Lower lobe of right lung (tissue), 2 donors: ENCODE measurements around the gene NAA38. TPM values are rescaled to one million over a fixed set of nuclear protein-coding genes. Genes with fewer than 3 reads are reported as not detected.
A peak's percentile ranks its signal among the peaks of the same experiment; 100 is the strongest.

Experiments used
- ATAC-seq, 2 donors: fragments of 200-7000 bp; cut with Tn5 transposase; one replicate each; pipeline ENCODE4 v1.9.1; 2020 to 2022; ENCODE audit warnings: mild to moderate bottlenecking in 2 of 2, moderate library complexity in 2 of 2
- DNase-seq: peaks from one replicate; pipeline ENCODE4 v3.0.0-alpha.2; 2020
- H3K27ac ChIP-seq: fragments of 200-600 bp; one replicate; pipeline ENCODE4 v1.8.0; 2022
- H3K27me3 ChIP-seq: fragments of 200-600 bp; one replicate; pipeline ENCODE4 v1.8.0; 2022; ENCODE audit warnings: low read depth
- H3K36me3 ChIP-seq: fragments of 200-600 bp; one replicate; pipeline ENCODE4 v1.8.0; 2022; ENCODE audit warnings: mild to moderate bottlenecking
- H3K4me1 ChIP-seq: fragments of 200-600 bp; one replicate; pipeline ENCODE4 v1.8.0; 2022
- H3K4me3 ChIP-seq: fragments of 200-600 bp; one replicate; pipeline ENCODE4 v1.8.0; 2022; ENCODE audit warnings: mild to moderate bottlenecking
- H3K9me3 ChIP-seq: fragments of 200-600 bp; one replicate; pipeline ENCODE4 v1.8.0; 2022
- intact Hi-C: fragments of 100-400 bp; cut with DNase I; formaldehyde crosslinking; loops from one replicate; pipeline ENCODE4 v1.11.0; 2022
- long read RNA-seq: library from polyadenylated mRNA; unstranded; transcript quantifications from one replicate; pipeline ENCODE4 v2.0.0, GENCODE V29; 2021
- total RNA-seq: library from RNA; stranded (reverse); fragmentation: NEBNext Ultra II Directional; extraction: Animal tissue kit (Norgen Biotek cat#: 25700); gene quantifications from one replicate; pipeline ENCODE4 v1.2.1, GENCODE V29; 2021
- TF ChIP-seq, protein P1 (sequence below): fragments of 200-600 bp; IDR thresholded peaks from one replicate; pipeline ENCODE4 v1.8.0; 2022; ENCODE audit warnings: antibody characterized with exemption, mild to moderate bottlenecking
- donor health status: DM: no; HTN: yes; CAD: no; lungs with severe emphysema.

NAA38 gene, protein sequence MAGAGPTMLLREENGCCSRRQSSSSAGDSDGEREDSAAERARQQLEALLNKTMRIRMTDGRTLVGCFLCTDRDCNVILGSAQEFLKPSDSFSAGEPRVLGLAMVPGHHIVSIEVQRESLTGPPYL
- total RNA-seq = 61.5 TPM
- long read RNA-seq, transcript NAA38-201 (2 exons, 999 nt) = major isoform, 17 of 42 reads
- long read RNA-seq, transcript NAA38-205 (3 exons, 852 nt) = minor isoform, 9 of 42 reads
- long read RNA-seq, transcript NAA38-206 (2 exons, 424 nt) = minor isoform, 6 of 42 reads
- long read RNA-seq, partial matches to known transcripts = 0 of 42 reads
- long read RNA-seq, other reads (novel, unspliced or antisense) = 8 of 42 reads

DNA sequence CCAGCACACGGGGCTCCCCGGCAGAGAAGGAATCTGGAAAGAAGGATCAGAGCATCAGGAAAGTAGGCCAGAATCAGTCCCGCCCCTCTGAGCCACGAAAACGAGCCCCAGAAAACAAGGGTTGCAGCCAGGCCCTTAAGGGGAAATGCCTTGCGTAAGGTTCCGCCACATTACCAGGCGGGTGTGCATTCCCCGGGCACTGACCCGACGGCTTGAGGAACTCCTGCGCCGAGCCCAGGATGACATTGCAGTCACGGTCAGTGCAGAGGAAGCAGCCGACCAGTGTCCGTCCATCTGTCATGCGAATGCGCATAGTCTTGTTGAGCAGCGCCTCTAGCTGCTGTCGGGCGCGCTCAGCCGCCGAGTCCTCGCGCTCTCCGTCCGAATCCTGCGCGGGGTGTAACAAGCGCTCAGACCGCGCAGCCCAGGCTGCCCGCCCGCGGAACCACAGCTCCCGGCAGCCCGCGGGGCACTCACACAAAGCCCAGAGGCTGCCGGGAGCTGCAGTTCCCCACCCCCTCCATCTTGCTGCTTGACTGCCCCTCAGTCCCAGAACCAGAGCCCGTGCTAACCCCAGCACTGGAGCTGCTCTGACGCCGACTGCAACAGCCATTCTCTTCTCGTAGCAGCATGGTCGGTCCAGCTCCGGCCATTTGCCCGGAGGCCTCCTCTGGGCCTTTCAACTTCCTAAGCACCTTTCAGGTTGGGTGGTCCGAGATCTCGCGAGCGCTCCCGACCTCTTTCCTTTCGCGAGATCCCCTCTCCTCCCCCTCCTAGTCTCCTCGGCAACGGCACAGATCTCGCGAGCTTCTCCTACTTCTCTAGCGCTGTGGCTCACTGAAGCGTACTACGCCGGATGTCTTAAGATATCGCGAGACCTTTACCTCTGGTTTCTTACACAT is at the start of gene NAA38:
TSS of gene NAA38 (minus strand) at position 749 of the 902 bp plus-strand sequence. CDS start at position 653, 96 bp downstream.
- peaks cover 42% of the 10 kb centered on the region for H3K36me3 ChIP-seq
- peaks cover 33% of the 10 kb centered on the region for H3K4me1 ChIP-seq
- no peaks in the 10 kb centered on the region for H3K9me3 ChIP-seq
- TF ChIP-seq, protein P1, sequence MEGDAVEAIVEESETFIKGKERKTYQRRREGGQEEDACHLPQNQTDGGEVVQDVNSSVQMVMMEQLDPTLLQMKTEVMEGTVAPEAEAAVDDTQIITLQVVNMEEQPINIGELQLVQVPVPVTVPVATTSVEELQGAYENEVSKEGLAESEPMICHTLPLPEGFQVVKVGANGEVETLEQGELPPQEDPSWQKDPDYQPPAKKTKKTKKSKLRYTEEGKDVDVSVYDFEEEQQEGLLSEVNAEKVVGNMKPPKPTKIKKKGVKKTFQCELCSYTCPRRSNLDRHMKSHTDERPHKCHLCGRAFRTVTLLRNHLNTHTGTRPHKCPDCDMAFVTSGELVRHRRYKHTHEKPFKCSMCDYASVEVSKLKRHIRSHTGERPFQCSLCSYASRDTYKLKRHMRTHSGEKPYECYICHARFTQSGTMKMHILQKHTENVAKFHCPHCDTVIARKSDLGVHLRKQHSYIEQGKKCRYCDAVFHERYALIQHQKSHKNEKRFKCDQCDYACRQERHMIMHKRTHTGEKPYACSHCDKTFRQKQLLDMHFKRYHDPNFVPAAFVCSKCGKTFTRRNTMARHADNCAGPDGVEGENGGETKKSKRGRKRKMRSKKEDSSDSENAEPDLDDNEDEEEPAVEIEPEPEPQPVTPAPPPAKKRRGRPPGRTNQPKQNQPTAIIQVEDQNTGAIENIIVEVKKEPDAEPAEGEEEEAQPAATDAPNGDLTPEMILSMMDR = peak; percentile 43
- intact Hi-C loops = no loop called here
- ATAC-seq = peak; percentile 91 to 93
- peak; percentile 97 for DNase-seq
- no peaks in the 10 kb centered on the region for H3K27me3 ChIP-seq
- H3K27ac ChIP-seq = peak within 1 kb of the TSS; percentile 84
- H3K4me3 ChIP-seq = peak within 1 kb of the TSS; percentile 81

DNA sequence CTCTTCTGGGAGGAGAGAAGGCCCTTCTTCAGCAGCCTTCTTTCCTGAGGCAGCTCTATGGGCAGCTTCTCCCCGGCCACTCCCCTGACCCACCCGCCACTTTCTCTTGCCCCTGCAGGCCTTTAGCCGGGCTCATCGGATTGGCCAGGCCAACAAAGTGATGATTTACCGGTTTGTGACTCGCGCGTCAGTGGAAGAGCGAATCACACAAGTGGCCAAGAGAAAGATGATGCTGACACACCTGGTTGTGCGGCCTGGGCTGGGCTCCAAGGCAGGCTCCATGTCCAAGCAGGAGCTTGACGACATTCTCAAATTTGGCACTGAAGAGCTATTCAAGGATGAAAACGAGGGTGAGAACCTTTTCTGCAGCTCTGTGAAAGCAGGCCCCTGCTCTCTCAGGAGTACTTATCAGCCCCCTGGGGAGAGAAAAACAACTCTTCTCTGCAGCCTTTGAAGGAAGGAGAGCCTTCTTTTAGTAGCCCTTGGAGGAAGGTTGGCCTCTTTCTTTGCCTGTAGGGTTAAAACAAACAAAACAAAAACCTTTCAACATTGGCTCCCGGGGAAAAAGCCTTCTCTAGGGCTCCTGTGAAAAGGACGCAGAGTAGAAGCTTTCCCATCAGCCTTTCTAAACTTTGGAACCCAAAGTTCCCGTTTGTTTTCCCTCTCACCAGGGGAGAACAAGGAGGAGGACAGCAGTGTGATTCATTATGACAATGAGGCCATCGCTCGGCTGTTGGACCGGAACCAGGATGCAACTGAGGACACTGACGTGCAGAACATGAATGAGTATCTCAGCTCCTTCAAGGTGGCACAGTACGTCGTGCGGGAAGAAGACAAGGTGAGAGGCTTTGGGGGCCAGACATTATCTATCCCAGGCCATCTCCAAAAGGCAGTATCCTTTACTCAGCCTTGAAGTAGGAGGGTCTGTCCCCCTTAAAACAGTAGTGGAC is 46.1 kb upstream of the NAA38 start:
- Histone ChIP-seq H3K27me3 (no peaks in the 10 kb centered on the region), H3K4me3 (no peak overlapping the region), H3K27ac (no peak overlapping the region), H3K36me3 (peaks cover 100% of the 10 kb centered on the region), H3K4me1 (no peaks in the 10 kb centered on the region), H3K9me3 (no peaks in the 10 kb centered on the region)
- ATAC-seq (no peak), DNase-seq (no peak)
- intact Hi-C loops = no loop called here
- TF ChIP-seq, protein P1 = no peak

DNA sequence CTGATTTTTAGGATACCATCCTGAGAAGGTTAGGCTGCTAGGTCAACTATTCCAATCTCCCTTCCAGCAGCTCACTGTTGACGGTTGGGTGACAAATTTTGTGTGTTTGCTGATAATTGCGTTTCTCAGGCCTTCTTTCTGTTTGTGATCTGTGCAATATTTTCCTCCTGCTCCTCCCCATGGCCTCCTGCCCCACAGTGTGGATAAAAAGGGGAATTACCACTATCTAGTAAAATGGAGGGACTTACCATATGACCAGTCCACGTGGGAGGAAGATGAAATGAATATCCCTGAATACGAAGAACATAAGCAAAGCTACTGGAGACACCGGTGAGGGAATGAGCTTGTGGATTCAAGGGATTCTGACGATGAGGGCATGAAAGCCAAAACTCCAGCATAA is 40.4 kb upstream of the NAA38 start:
- intact Hi-C loops = no loop called here
- Histone ChIP-seq H3K9me3 (no peaks in the 10 kb centered on the region), H3K4me3 (no peak overlapping the region), H3K36me3 (peaks cover 97% of the 10 kb centered on the region), H3K4me1 (no peaks in the 10 kb centered on the region), H3K27ac (no peak overlapping the region), H3K27me3 (no peaks in the 10 kb centered on the region)
- ATAC-seq (peak; percentile 57 to 80), DNase-seq (no peak)
- TF ChIP-seq, protein P1 = peak; percentile 41

DNA sequence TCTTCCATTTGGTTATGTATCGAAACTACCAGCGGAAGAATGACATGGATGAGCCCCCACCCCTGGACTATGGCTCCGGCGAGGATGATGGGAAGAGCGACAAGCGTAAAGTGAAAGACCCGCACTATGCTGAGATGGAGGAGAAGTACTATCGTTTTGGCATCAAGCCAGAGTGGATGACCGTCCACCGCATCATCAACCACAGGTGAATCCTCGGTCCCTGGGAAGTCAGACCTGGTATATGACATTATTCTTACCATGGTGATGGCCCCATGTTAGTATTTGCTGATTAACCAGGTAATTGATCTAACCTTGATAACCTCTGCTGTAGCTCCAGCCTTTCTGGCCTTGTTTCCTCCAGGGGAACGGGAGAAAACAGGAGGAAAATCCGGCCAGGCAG is 39.7 kb upstream of the NAA38 start:
- no peaks in the 10 kb centered on the region for H3K4me1 ChIP-seq
- H3K9me3 ChIP-seq = no peaks in the 10 kb centered on the region
- no peak for ATAC-seq
- no peak overlapping the region for H3K4me3 ChIP-seq
- no peak for DNase-seq
- H3K27ac ChIP-seq = no peak overlapping the region
- no peaks in the 10 kb centered on the region for H3K27me3 ChIP-seq
- H3K36me3 ChIP-seq = peaks cover 96% of the 10 kb centered on the region
- TF ChIP-seq, protein P1 = no peak
- intact Hi-C loops = no loop called here

DNA sequence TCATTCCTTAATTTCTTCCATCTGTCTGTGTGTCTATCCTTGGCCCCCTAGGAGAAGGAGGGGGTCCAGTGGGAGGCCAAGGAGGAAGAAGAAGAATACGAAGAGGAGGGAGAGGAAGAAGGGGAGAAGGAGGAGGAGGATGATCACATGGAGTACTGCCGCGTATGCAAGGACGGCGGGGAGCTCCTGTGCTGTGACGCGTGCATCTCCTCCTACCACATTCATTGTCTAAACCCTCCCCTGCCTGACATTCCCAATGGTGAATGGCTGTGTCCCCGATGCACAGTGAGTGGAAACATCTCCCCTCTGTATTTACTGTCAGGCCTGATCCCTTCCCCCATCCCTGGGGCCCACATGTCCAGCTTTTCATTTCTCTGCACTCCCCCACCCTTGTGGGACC is 37.5 kb upstream of the NAA38 start:
- TF ChIP-seq, protein P1 = no peak
- intact Hi-C loops = no loop called here
- H3K9me3 ChIP-seq = no peaks in the 10 kb centered on the region
- peaks cover 95% of the 10 kb centered on the region for H3K36me3 ChIP-seq
- no peak overlapping the region for H3K27ac ChIP-seq
- ATAC-seq (no peak), DNase-seq (no peak)
- no peak overlapping the region for H3K4me3 ChIP-seq
- H3K4me1 ChIP-seq = peaks cover 5% of the 10 kb centered on the region
- H3K27me3 ChIP-seq = no peaks in the 10 kb centered on the region
